NCI-H146 treated with DMSO at 0.1 percent for 48 hours (cell line): ENCODE results near the gene TLE5.
"Not testable (repeated sequence)": the region's sequence is repeated elsewhere in the genome, so short reads cannot be mapped to it uniquely, and the experiment has no call there.

Source experiments
- DNase-seq: peaks from one replicate; lab custom pipeline; 2025; ENCODE audit not compliant: unreplicated experiment; lab: John Stamatoyannopoulos, UW

Gene TLE5

DNA sequence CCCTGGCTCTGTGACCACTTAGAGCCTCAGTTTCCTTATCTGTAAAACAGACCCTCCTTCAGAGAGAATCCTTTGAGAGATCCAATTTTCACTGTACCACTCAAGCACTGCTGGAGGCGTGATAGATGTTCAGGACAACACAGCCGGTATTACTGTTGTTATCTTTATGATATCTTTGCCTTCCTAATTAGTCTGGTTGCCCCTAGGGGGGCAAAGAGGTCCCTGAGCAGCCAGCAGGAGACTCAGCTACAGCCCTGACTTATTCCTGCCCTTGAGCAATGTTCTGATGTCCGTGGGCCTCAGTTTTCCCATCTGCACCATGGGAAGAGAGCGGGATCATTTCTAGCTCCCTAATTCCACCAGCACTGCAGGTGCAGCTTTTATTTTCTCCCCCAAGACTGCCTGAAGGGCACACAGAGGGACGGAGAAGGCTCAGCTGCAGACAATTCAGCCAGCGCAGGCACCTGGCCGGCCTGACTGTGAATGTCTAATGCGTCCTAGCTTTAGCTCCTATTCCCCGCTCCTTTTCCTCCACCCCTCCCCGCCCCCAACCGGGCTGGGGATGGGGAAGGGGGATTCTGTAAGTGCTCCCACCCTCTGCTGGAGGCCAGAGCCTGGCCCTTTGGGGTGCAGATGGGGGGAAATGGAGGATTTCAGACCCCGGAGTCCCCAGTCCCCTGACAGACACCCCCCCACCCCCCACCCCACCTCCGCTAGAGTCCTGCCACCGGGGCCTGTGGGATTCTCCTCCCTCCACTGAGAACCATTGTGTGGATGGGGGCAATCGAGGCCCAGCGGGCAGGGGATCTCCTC, 16.2 kb downstream of the TLE5 start:
- DNase-seq: no peak

DNA sequence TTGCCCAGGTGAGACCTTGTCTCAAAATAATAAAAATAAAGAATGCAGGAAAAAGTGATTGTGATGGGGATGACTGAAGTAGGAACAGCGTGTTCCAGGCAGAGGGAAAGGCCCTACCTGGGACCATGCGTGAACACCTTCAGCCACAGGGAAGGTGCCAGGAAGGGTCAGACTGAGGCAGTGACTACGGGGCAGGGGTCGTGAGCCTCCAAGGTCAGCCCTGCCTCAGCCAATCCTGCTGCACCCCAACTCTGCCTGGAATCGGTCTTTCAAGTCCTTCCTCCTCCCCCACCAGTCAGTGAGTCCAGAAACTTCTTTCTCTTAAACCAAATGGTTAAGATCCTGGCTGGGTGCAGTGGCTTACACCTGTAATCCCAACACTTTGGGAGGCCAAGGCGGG, 17.1 kb downstream of the TLE5 start:
- DNase-seq: no peak

DNA sequence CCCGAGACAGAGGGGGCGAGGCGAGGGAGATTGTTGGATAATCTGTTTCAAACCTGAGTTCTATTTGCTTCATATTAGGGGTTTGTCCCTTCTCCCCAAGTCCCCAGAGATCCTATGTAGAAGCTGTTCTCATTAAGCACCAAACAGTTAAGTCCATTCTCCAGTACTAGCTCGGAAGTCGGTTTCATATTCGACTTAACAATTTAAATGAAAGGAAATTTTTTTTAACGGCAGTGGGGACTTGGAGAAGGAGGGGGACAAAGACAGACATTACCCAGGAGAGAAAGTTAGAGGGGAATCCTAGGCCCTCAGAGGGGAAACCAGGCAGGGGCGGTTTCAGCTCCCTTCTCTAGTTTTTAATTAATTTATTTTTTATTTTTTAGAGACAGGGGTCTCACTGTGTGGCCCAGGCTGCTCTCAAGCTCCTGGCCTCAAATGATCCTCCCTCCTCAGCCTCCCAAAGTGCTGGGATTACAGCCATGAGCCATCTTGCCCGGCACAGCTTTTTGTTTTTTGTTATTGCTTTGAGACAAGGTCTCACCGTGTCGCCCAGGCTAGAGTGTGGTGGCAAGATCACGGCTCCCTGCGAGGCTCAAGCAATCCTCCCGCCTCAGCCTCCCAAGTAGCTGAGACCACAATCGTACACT, 19.6 kb downstream of the TLE5 start:
- no peak for DNase-seq

DNA sequence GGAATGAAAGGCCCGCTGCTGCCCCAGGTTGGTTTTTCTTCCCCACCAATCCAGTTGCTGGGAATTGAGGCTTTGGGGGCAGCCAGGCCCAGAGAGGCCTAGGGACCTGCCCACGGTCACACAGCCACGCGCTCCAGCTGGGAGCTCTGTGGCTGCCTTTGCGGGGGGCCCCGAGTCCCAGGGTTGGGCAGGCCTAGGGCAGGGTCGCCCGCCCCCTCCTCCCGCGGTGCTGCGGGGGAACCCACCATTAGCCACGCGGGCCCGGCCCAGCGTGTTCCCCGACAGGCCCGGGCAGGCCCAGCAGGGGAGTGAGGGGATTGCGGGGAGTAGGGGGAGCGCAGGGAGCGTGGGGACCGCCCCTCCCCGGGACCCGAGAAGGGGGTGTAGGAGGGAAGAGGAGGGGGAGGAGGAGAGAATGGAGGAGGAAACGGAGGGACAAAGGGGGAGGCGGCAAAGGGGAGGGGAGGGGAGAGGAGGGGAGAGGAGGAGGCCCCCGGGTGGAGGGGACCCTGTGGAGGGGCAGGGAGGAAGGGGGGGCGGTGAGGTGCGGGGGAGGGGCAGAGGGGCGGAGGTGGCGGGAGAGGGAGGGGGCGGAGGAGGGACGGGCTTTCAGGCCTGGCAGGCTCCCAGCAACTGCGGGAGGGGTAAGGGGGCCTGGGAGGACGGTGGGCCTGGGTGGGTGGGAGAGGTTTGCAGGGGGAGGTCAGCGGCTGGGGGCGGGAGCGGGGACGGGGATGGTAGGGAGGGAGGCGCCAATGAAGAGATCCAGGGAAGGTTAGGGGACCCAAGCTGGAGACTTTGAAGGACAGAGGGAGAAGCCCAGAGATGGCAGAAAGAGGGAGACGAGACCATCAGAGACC, 20.3 kb downstream of the TLE5 start:
- no peak for DNase-seq

GRCh38 chr19:3041327-3041726, 21.0 kb downstream of the TLE5 start:
- no peak for DNase-seq

- no peak for DNase-seq
These were observed 22.6 kb downstream of the TLE5 start for GRCh38 chr19:3039641-3040077.

GRCh38 chr19:3039125-3039524, 23.2 kb downstream of the TLE5 start:
- DNase-seq: no peak

DNA sequence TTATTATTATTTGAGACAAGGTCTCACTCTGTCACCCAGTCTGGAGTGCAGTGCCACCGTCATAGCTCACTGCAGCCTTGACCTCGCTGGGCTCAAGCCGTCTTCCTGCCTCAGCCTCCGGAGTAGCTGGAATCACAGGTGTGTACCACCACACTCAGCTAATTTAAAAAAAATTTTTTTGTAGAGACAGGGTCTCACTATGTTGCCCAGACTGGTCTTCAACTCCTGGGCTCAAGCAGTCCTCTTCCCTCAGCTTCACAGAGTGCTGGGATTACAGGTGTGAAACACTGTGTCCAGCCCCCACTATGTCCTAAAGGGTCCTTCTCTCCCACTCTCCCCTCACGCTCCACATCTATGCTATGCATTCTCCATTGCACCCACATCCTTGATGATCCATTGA, 24.1 kb downstream of the TLE5 start:
- DNase-seq: no peak

DNA sequence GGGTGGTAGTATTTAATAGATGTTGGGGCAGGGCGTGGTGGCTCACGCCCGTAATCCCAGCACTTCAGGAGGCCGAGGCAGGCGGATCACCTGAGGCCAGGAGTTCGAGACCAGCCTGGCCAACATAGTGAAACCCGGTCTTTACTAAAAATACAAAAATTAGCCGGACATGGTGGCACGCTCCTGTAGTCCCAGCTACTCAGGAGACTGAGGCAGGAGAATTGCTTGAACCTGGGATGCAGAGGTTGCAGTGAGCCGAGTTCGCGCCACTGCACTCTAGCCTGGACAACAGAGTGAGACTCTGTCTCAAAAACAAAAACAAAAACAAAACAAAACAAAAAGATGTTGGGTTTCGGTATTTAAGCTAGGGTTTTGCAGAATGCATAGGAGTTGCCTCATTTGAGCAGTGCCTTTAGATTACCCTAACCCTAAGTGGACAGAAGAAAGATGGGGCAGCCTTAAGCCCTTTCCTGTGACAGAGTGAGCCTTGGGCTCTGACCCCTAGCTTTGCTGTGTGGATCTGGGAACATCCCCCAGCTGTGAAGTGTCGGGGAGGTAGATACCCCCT, 25.2 kb downstream of the TLE5 start:
- DNase-seq: not testable (repeated sequence)

- DNase-seq: peak; percentile 75
These were observed 25.9 kb downstream of the TLE5 start for GRCh38 chr19:3036119-3036976.

GRCh38 chr19:3035542-3036118, 26.7 kb downstream of the TLE5 start:
- peak; percentile 90 for DNase-seq

- no peak for DNase-seq
These were observed 27.4 kb downstream of the TLE5 start for GRCh38 chr19:3034656-3035541.

- no peak for DNase-seq
These were observed 28.0 kb downstream of the TLE5 start for GRCh38 chr19:3034406-3034655.

DNA sequence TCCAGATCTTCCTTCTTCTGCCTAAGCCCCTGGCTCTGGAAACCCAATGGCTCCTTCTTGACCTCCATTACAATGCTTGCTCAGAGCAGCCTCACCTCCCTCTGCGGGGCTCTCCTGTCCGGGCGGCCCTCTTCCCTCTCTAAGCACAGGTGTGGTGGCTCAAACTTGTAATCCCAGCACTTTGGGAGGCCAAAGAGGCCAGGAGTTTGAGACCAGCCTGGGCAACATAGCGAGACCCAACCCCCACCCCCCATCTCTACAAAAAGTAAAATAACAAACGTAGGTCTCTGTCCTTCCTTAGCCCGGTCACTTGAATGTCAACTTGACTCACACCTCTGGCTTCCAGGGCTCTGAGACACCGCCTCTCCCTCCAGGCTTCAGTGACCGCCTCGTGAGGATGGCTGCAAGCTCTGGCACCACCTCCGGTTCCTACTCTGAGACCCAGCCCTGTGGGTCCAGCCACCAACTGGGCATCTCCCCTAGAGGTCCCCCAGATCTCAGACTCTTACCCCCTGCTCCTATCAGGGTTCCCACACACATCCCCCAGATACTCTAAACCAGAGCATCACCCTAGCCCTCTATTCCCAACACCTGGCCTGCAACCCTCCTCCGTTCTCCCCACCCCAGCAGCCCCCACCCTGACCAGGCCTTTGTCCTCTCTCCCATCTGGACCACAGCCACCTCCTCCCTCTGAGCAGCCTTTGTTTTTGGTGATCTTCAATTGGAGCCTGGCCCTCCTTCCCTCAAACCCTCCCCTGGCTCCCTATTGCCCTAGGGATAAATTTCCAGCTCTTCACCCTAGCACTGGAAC, 28.5 kb downstream of the TLE5 start:
- no peak for DNase-seq

DNA sequence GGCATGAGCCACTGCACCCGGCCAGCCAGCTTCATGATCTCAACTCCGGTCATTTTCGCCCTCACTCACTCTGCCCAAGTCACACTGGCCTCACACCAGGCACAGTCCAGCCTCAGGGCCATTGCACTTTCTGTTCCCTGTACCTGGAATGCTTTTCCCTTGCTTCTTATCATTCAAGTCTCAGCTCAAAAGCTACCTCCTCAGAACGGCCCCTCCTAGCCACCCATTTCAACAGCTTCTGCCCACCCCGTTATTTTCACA, 30.8 kb downstream of the TLE5 start:
- DNase-seq: no peak

DNA sequence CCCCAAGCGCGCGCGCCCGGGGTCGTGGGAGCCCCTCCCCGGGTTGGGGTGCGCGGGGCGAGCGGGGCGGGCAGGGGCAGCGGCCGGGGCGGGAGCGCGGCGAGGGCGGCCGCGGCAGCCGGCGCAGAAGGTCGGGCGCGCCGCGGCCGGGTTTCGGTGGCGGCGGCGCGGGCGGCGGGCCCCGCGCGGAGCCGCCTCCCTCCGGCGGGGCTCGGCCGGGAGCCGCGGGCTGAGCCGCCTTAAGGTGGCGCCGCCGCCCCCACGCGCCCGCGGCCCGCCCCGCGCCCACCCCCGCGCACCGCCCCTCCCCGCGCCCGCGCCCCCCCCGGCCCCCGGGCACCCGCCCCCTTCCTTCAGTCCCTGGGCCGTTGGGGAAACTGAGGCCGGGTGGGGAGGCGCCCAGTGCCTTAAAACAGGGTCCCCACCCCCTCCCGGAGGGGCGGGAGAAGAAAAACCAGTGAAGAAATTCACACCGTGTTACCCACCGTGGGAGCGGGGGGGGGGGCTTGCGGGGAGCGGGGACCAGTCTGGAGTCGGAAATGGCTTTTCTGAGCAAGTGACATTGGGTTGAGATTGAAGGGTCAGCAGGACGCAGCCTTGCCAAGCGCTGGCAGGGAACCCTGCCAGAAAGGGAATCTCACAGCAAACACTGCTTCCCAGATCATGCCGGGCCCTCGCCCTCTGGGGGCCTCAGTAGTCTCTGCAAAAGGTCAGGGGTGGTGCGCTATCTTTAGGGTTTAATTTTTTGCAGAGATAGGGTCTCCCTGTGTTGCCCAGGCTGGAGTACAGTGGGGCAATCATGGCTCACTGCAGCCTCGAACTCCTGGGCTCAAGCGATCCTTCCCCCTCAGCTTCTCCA, 33.0 kb downstream of the TLE5 start, which contains the start of gene TLE2:
TSS of gene TLE2 (minus strand) at position 216 of the 859 bp plus-strand sequence. CDS start 376 bp downstream, outside the sequence.
- no peak for DNase-seq

DNA sequence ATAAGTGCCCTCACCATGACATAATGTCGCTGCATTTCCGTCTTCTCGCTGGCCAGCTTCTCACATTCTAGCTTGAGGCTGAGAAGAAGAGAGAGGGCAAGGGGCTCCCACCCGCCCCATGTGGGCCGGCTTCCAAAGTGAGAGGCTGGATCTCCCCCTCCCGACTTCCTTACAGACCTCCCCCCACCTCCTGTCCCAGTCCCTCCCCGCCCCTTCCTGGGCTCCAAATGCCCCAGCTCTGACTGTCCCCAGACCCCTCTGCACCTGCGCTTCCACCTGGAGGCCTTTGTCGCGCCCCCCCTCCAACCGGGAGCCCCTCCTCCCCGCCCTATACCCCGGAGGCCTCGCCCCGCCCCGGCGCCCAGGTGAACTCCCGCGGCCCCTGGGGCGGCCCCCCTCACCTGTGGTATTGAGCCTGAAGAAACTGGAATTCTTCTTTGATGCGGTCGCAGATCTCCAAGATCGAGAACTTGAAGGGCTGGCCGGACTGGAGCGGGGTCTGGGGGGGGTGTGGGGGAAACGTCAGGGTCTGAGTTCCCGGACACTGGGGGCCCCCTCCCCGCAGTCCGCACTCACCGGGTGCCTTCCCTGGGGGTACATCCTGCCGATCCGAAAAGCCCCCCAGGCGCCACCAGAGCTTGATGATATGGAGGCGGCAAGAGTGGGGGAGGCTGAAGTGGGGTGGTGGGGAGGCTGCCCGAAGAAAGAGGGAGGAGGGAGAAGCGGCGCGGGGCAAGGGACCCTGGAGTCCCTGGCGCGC, 33.8 kb downstream of the TLE5 start:
- no peak for DNase-seq
